BJ (cell line): Measurements from ENCODE around the gene CIB4. TPM values are rescaled to one million over a fixed set of nuclear protein-coding genes. Genes with fewer than 3 reads are reported as not detected.
A peak's percentile ranks its signal among the peaks of the same experiment; 100 is the strongest.

Source experiments
- CTCF ChIA-PET: fragments of 350-600 bp; formaldehyde crosslinking; extraction: SDS; loops from one replicate; lab custom pipeline; 2021; ENCODE audit warnings: antibody characterized with exemption, inconsistent platforms; lab: Yijun Ruan, JAX
- POLR2A ChIA-PET: fragments of 300-600 bp; sonication (Branson Sonifier 250); formaldehyde crosslinking; extraction: SDS; loops from one replicate; lab custom pipeline; 2021; ENCODE audit warnings: antibody characterized with exemption; lab: Charles Lee
- DNase-seq: peaks from one replicate; pipeline ENCODE4 v3.0.0-alpha.2; 2011; ENCODE audit warnings: low read depth
- H3K27me3 ChIP-seq: 2 replicates; pipeline ENCODE4 v1.6.0; 2011; ENCODE audit warnings: low read length; ENCODE audit not compliant: control insufficient read depth, insufficient read depth
- H3K36me3 ChIP-seq: 2 replicates; pipeline ENCODE4 v1.5.1; 2011; ENCODE audit warnings: low read length; ENCODE audit not compliant: control insufficient read depth, insufficient read depth
- H3K4me3 ChIP-seq: 2 replicates; pipeline ENCODE4 v1.5.1; 2011; ENCODE audit warnings: low read depth, mild to moderate bottlenecking, control low read depth, low read length
- polyA plus RNA-seq: library from polyadenylated mRNA; depleted of rRNA; stranded (reverse); fragments of >200 nt; gene quantifications from 2 replicates; pipeline ENCODE4 v1.2.3, GENCODE V29; 2011
- TF ChIP-seq, protein P1 (sequence below): IDR thresholded peaks from 2 replicates; pipeline ENCODE4 v1.5.1; 2011; ENCODE audit warnings: low read depth, mild to moderate bottlenecking, control low read depth, inconsistent platforms, low read length, moderate library complexity; ENCODE audit not compliant: insufficient read depth

The CIB4 gene
- polyA plus RNA-seq, 1 experiment: not detected

- H3K36me3 ChIP-seq: no peaks in the 10 kb centered on the region
- peak overlapping the region; percentile 18 for H3K4me3 ChIP-seq
- DNase-seq: no peak
- POLR2A ChIA-PET: no interaction called here
- H3K27me3 ChIP-seq: peaks cover 57% of the 10 kb centered on the region
- CTCF ChIA-PET: interaction anchor here (0.6 to 1.7 kb wide), 3 partner anchors 10 to 381 kb away, joined by 3 to 9 read pairs (median 3); no protein-coding TSS in a partner anchor
- TF ChIP-seq, protein P1, sequence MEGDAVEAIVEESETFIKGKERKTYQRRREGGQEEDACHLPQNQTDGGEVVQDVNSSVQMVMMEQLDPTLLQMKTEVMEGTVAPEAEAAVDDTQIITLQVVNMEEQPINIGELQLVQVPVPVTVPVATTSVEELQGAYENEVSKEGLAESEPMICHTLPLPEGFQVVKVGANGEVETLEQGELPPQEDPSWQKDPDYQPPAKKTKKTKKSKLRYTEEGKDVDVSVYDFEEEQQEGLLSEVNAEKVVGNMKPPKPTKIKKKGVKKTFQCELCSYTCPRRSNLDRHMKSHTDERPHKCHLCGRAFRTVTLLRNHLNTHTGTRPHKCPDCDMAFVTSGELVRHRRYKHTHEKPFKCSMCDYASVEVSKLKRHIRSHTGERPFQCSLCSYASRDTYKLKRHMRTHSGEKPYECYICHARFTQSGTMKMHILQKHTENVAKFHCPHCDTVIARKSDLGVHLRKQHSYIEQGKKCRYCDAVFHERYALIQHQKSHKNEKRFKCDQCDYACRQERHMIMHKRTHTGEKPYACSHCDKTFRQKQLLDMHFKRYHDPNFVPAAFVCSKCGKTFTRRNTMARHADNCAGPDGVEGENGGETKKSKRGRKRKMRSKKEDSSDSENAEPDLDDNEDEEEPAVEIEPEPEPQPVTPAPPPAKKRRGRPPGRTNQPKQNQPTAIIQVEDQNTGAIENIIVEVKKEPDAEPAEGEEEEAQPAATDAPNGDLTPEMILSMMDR: peak; percentile 19; the same call in 1 of the 2 replicates
Measured at GRCh38 chr2:26561918-26562810, 79.0 kb downstream of the CIB4 start.

GRCh38 chr2:26561376-26561775, 79.8 kb downstream of the CIB4 start:
- ChIA-PET POLR2A (no interaction called here), CTCF (interaction anchor here (0.6 to 1.7 kb wide), 3 partner anchors 11 to 382 kb away, joined by 3 to 9 read pairs (median 3); no protein-coding TSS in a partner anchor)
- Histone ChIP-seq H3K36me3 (no peaks in the 10 kb centered on the region), H3K27me3 (peaks cover 63% of the 10 kb centered on the region), H3K4me3 (no peak overlapping the region)
- TF ChIP-seq, protein P1: no peak
- no peak for DNase-seq

- H3K4me3 ChIP-seq: no peak overlapping the region
- H3K36me3 ChIP-seq: no peaks in the 10 kb centered on the region
- DNase-seq: no peak
- ChIA-PET POLR2A (no interaction called here), CTCF (interaction anchor here (1.7 kb wide), 1 partner anchor 17 kb away, joined by 9 read pairs; no protein-coding TSS in a partner anchor)
- peaks cover 63% of the 10 kb centered on the region for H3K27me3 ChIP-seq
- TF ChIP-seq, protein P1: no peak
Measured at GRCh38 chr2:26560892-26561291, 80.3 kb downstream of the CIB4 start.

DNA sequence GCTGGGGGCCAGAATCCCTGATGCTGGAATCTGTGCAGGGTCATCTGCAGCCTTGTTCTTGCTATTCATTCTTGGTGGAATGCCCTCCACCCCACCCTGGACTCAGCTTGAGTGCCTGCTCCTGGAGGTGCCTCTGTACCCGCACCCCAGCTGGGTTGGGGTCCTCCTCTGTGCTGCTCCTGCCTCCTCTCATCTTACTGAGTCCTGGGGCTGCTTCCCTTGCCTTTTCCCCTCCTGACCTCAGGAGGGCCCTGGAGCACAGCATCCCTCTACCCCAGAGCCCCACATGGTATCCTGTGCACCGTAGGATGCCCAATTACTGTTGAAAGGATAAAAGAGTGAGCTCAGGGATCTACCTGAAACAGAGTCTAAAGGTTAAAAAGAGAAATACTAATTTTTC, 81.6 kb downstream of the CIB4 start:
- H3K4me3 ChIP-seq: no peak overlapping the region
- TF ChIP-seq, protein P1: no peak
- no peak for DNase-seq
- H3K36me3 ChIP-seq: no peaks in the 10 kb centered on the region
- peaks cover 59% of the 10 kb centered on the region for H3K27me3 ChIP-seq
- ChIA-PET POLR2A (no interaction called here), CTCF (interaction anchor here (1.1 kb wide), 1 partner anchor 18 kb away, joined by 4 read pairs; no protein-coding TSS in a partner anchor)

DNA sequence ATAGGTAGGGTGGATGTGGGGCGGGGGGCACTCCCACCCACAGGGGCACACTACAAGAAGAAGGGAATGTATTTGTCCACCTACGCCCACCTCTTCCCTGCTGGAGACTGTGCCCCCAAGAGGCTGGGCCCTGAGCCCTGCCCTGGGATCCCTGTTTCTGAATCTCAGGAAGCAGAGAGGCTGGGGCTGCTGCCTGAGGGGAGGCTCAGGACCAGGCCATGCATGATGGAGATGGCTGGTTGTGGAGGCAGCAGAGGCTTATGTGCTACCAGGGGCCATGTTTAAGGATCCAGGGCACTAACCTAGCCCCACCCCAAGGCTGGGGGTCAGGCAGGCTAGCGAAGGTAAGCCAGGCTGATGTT, 82.1 kb downstream of the CIB4 start:
- no peak for DNase-seq

More for the DNA sequence above, 82.1 kb downstream of the CIB4 start:
- H3K27me3 ChIP-seq: peaks cover 56% of the 10 kb centered on the region
- POLR2A ChIA-PET: no interaction called here
- no peaks in the 10 kb centered on the region for H3K36me3 ChIP-seq
- TF ChIP-seq, protein P1: no peak
- H3K4me3 ChIP-seq: no peak overlapping the region
- CTCF ChIA-PET: interaction anchor here (1.1 to 2.0 kb wide), 2 partner anchors 18 to 19 kb away, joined by 4 to 12 read pairs; no protein-coding TSS in a partner anchor
